Pancreas (tissue), 10 donors: ENCODE measurements around the gene CHST8. TPM values are rescaled to one million over a fixed set of nuclear protein-coding genes. Genes with fewer than 3 reads are reported as not detected.
A peak's percentile ranks its signal among the peaks of the same experiment; 100 is the strongest.

Experiments used
- ATAC-seq, 4 donors: fragments of 200-7000 bp; cut with Tn5 transposase; one replicate each; pipeline versions ENCODE4 v1.8.0 to v1.9.1; 2020; ENCODE audit warnings: mild to moderate bottlenecking in 4 of 4, moderate library complexity in 4 of 4
- DNase-seq, 6 donors: peaks; one replicate each; pipeline ENCODE4 v3.0.0-alpha.2; 2020
- FAIRE-seq: peaks from 2 replicates; lab custom pipeline; 2012; peaks lifted over from hg19 to GRCh38; lab: Jason Lieb, UNC
- H3K27ac ChIP-seq, 4 donors: fragments of 200-600 bp; sonication (generic); 1 replicate in 3 of 4; 2 replicates in 1 of 4; pipeline versions ENCODE4 v1.5.0 to v1.8.0; 2020
- H3K27me3 ChIP-seq, 4 donors: fragments of 200-600 bp; one replicate each; pipeline ENCODE4 v1.8.0; 2021
- H3K36me3 ChIP-seq, 3 donors: fragments of 200-600 bp; sonication (generic) in 1 of 3; one replicate each; pipeline versions ENCODE4 v1.5.0 to v1.8.0; 2020 to 2021
- H3K4me1 ChIP-seq, 3 donors: fragments of 200-600 bp; one replicate each; pipeline ENCODE4 v1.8.0; 2021
- H3K4me3 ChIP-seq, 4 donors: fragments of 200-600 bp; sonication (generic) in 2 of 4; one replicate each; pipeline versions ENCODE4 v1.5.0 to v1.8.0; 2020 to 2021
- H3K9me3 ChIP-seq, 4 donors: fragments of 200-600 bp; one replicate each; pipeline ENCODE4 v1.8.0; 2021
- CTCF ChIP-seq, 4 donors: fragments of 200-600 bp; sonication (generic) in 3 of 4; IDR thresholded peaks; one replicate each; pipeline versions ENCODE4 v1.5.0 to v1.8.0; 2021; ENCODE audit warnings: antibody characterized with exemption in 4 of 4
- WGBS, 2 donors: extraction: QIAGEN DNeasy Blood & Tissue Kit; methylation state at CpG; one replicate each; pipeline ENCODE4 v1.1.7; 2013; 5-methylcytosine and 5-hydroxymethylcytosine counted together
- intact Hi-C, 3 donors: fragments of 100-400 bp; cut with DNase I; formaldehyde crosslinking; loops; one replicate each; pipeline versions ENCODE4 v1.11.1 to v1.14.2; 2022
- polyA plus RNA-seq, 2 donors: library from polyadenylated mRNA; stranded (reverse); fragments of 200-250 nt; gene quantifications; one replicate each; pipeline ENCODE4 v1.2.3, GENCODE V29; 2013
- total RNA-seq, 6 donors: library from RNA; stranded (reverse); fragmentation: NEBNext Ultra II Directional in 4 of 6; extraction: Animal tissue kit (Norgen Biotek cat#: 25700) in 4 of 6; gene quantifications; one replicate each; pipeline versions ENCODE4 v1.2.1 to v1.2.4, GENCODE V29; 2021 to 2023
- donor health status: healthy with polysubstance abuse.
- donor health status: DM: no; HTN: no; CAD: no; lungs with moderate emphysema.
- donor health status: DM: no; HTN: no; CAD: no.
- donor health status: control.
- donor health status: control.
- donor health status: Bipolar disorder and iron deficiency.
- donor health status: DM: yes; HTN: yes; CAD: no.
- donor health status: DM: no; HTN: no; CAD: no.
- donor health status: DM: no; HTN: no; CAD: no.
- donor health status: DM: yes; HTN: yes; CAD: no.

The CHST8 gene
- total and polyA plus RNA-seq, 8 donors: 0.41 to 3.6 (median 0.89) TPM

- no peak for FAIRE-seq
These were observed 176.3 kb downstream of the CHST8 start for GRCh38 chr19:33797802-33798671.

GRCh38 chr19:33798681-33799111, 176.9 kb downstream of the CHST8 start:
- Histone ChIP-seq H3K36me3 (no peaks in the 10 kb centered on the region), H3K4me1 (peaks cover 0 to 4% (median 3%) of the 10 kb centered on the region in 3 donors), H3K4me3 (peak overlapping the region in 3 of 4 donors; percentile 61 to 80 (median 74)), H3K27me3 (no peaks in the 10 kb centered on the region), H3K27ac (peak overlapping the region in 3 of 4 donors; percentile 70 to 94 (median 86)), H3K9me3 (no peaks in the 10 kb centered on the region)
- 35 to 36% methylated on average over 12 of the region's 12 CpGs for WGBS, 2 donors
- intact Hi-C loops: no loop called here
- DNase-seq (no peak), FAIRE-seq (no peak), ATAC-seq (no peak)
- TF ChIP-seq CTCF (IDR thresholded peaks at IDR 0.05): no peak

More at GRCh38 chr19:33797802-33798671, 176.3 kb downstream of the CHST8 start:
- Histone ChIP-seq H3K27ac (peak overlapping the region; percentile 51 to 94 (median 78)), H3K4me1 (peaks cover 0 to 4% (median 3%) of the 10 kb centered on the region in 3 donors), H3K36me3 (no peaks in the 10 kb centered on the region), H3K9me3 (no peaks in the 10 kb centered on the region), H3K27me3 (no peaks in the 10 kb centered on the region), H3K4me3 (peak overlapping the region; percentile 46 to 80 (median 68))
- TF ChIP-seq CTCF (IDR thresholded peaks at IDR 0.05): no peak
- intact Hi-C loops: no loop called here
- DNase-seq: peak; percentile 61 to 83 (median 68)
- ATAC-seq: peak; percentile 26 to 67 (median 52)
- 4 to 5% methylated on average over 59 to 61 of the region's 61 CpGs for WGBS, 2 donors

GRCh38 chr19:33799476-33799875, 177.7 kb downstream of the CHST8 start:
- Histone ChIP-seq H3K9me3 (no peaks in the 10 kb centered on the region), H3K27ac (no peak overlapping the region), H3K27me3 (no peaks in the 10 kb centered on the region), H3K4me3 (no peak overlapping the region), H3K36me3 (no peaks in the 10 kb centered on the region), H3K4me1 (peaks cover 0 to 7% (median 5%) of the 10 kb centered on the region in 3 donors)
- no peak for FAIRE-seq
- peak in 1 of 6 donors; percentile 16 for DNase-seq
- intact Hi-C loops: no loop called here
- WGBS, 2 donors: 84 to 85% methylated on average over 5 of the region's 5 CpGs
- no peak for ATAC-seq
- no peak for TF ChIP-seq CTCF (IDR thresholded peaks at IDR 0.05)

- no peak overlapping the region for H3K27ac ChIP-seq
- H3K4me3 ChIP-seq: no peak overlapping the region
- peaks cover 0 to 7% (median 7%) of the 10 kb centered on the region in 3 donors for H3K4me1 ChIP-seq
- TF ChIP-seq CTCF (IDR thresholded peaks at IDR 0.05): no peak
- DNase-seq (peak in 1 of 6 donors; percentile 40), ATAC-seq (no peak), FAIRE-seq (no peak)
- no peaks in the 10 kb centered on the region for H3K9me3 ChIP-seq
- H3K36me3 ChIP-seq: no peaks in the 10 kb centered on the region
- H3K27me3 ChIP-seq: no peaks in the 10 kb centered on the region
- intact Hi-C loops: no loop called here
- 90 to 92% methylated on average over 16 of the region's 16 CpGs for WGBS, 2 donors
These were observed 178.4 kb downstream of the CHST8 start for GRCh38 chr19:33800012-33800680.
